ENCODE data around the gene TBR1.

Gene TBR1

DNA sequence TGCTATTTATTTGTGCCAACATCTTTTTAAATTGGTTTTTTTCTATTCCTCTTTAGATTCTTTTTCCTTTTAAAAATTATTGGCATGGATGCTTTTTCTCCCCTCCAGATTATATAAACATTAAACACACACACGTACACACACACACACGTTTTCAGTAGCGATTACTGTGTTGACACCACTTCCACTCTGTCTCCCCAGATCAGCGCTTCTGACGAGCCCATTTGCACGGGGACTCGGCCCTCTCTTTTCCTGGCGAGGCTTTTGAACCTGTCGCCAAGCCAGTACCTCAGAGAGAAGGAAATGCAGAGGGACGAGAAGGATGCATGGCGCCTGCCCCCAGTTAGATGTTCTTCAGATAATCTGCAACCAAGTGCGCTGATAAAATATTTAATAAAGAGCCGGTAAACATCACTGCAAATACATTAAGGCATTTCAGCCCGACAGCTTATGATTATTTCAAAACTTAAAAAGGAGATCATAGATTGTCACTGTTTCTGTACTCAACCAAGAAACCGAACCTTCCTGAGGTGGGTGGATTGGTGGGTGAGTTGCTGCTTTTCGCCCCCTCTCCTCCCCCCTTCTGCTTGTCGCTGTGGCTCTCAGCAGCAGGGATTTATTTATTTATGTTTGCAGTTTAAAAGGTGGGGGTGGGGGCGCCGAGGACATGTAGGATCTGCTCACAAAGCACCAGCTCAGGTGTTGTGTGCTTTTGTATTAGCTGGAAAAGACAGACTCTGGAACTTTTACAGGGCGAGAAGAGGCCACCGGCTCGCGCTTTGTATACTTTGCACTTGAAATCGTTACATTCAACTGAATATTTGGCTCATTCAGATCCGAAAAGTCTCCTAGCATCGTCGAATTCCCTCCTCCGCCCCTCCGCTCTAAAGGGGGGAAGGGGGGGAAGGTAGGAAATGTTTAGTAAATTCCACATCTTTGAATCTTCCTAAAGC lies 787 bp upstream of the TBR1 start:
- H3K9me3 ChIP-seq (ENCODE audit: insufficient read depth, low read depth, low read length): no peaks in the 10 kb centered on the region
- 2% methylated on average over 25 of the region's 29 CpGs for WGBS
- H3K27ac ChIP-seq (ENCODE audit: low read depth, low read length): no peak overlapping the region
- H3K4me1 ChIP-seq (ENCODE audit: insufficient read depth, low read length): peaks cover 33% of the 10 kb centered on the region
- H3K9ac ChIP-seq (ENCODE audit: low read depth, low read length): no peak overlapping the region
- peaks cover 92% of the 10 kb centered on the region for H3K27me3 ChIP-seq (ENCODE audit: insufficient read depth, low read length)
- peak overlapping the region; percentile 55 for H3K4me3 ChIP-seq (ENCODE audit: low read length)
- H3K36me3 ChIP-seq (ENCODE audit: insufficient read depth, low read length): peaks cover 7% of the 10 kb centered on the region; the same call in 1 of the 2 replicates

- H3K4me3 ChIP-seq (ENCODE audit: low read length): 0 out of 2 replicates have a peak overlapping the region, but pooled peaks have one; percentile 11
- H3K4me1 ChIP-seq (ENCODE audit: insufficient read depth, low read length): peaks cover 33% of the 10 kb centered on the region
- no peaks in the 10 kb centered on the region for H3K36me3 ChIP-seq (ENCODE audit: insufficient read depth, low read length)
- WGBS: 3% methylated on average over 41 of the region's 41 CpGs
- peaks cover 100% of the 10 kb centered on the region for H3K27me3 ChIP-seq (ENCODE audit: insufficient read depth, low read length)
- H3K27ac ChIP-seq (ENCODE audit: low read depth, low read length): no peak overlapping the region
- no peak overlapping the region for H3K9ac ChIP-seq (ENCODE audit: low read depth, low read length)
- H3K9me3 ChIP-seq (ENCODE audit: insufficient read depth, low read depth, low read length): no peaks in the 10 kb centered on the region
Measured at GRCh38 chr2:161416708-161417437, 776 bp downstream of the TBR1 start.

GRCh38 chr2:161417438-161418274 lies 1.6 kb downstream of the TBR1 start:
- WGBS: 3% methylated on average over 21 of the region's 21 CpGs

DNA sequence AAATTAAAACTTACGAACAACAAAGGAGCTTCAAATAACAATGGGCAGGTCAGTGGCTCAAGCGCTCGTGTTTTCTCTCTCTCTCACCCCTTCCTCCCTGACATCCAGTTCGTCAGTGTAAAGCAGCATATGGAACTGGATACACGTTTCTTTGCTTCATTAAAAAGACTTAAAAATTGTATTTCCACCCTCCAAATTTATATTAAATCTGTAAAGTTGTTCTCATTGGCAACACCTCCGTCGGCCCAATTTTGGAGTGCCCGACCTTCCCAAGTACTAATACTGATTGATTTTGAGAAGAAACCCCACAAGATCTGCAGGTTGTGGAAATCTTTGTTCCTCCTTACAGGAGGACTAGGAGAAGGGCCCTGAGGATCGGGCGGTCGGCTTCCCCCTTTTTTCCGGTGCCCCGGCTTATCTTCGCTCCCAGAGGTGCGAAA lies 2.2 kb downstream of the TBR1 start:
- H3K4me3 ChIP-seq (ENCODE audit: low read length): peak overlapping the region; percentile 36

More at GRCh38 chr2:161417438-161418274, 1.6 kb downstream of the TBR1 start:
- Histone ChIP-seq H3K4me1 (ENCODE audit: insufficient read depth, low read length) (peaks cover 33% of the 10 kb centered on the region), H3K27ac (ENCODE audit: low read depth, low read length) (no peak overlapping the region), H3K9ac (ENCODE audit: low read depth, low read length) (no peak overlapping the region), H3K27me3 (ENCODE audit: insufficient read depth, low read length) (peaks cover 100% of the 10 kb centered on the region), H3K4me3 (ENCODE audit: low read length) (0 out of 2 replicates have a peak overlapping the region, but pooled peaks have one; percentile 11), H3K36me3 (ENCODE audit: insufficient read depth, low read length) (no peaks in the 10 kb centered on the region), H3K9me3 (ENCODE audit: insufficient read depth, low read depth, low read length) (no peaks in the 10 kb centered on the region)

GRCh38 chr2:161418715-161419637 lies 2.9 kb downstream of the TBR1 start:
- peaks cover 100% of the 10 kb centered on the region for H3K27me3 ChIP-seq (ENCODE audit: insufficient read depth, low read length)
- H3K9me3 ChIP-seq (ENCODE audit: insufficient read depth, low read depth, low read length): no peaks in the 10 kb centered on the region
- peaks cover 28% of the 10 kb centered on the region for H3K4me1 ChIP-seq (ENCODE audit: insufficient read depth, low read length)
- H3K36me3 ChIP-seq (ENCODE audit: insufficient read depth, low read length): no peaks in the 10 kb centered on the region
- under 1% methylated on average over 49 of the region's 49 CpGs for WGBS
- H3K27ac ChIP-seq (ENCODE audit: low read depth, low read length): no peak overlapping the region
- peak overlapping the region; percentile 36 for H3K4me3 ChIP-seq (ENCODE audit: low read length)
- no peak overlapping the region for H3K9ac ChIP-seq (ENCODE audit: low read depth, low read length)

More for the DNA sequence above, 2.2 kb downstream of the TBR1 start:
- H3K27ac ChIP-seq (ENCODE audit: low read depth, low read length): no peak overlapping the region
- peaks cover 100% of the 10 kb centered on the region for H3K27me3 ChIP-seq (ENCODE audit: insufficient read depth, low read length)
- peaks cover 33% of the 10 kb centered on the region for H3K4me1 ChIP-seq (ENCODE audit: insufficient read depth, low read length)
- under 1% methylated on average over 14 of the region's 15 CpGs for WGBS
- H3K36me3 ChIP-seq (ENCODE audit: insufficient read depth, low read length): no peaks in the 10 kb centered on the region
- H3K9ac ChIP-seq (ENCODE audit: low read depth, low read length): no peak overlapping the region
- H3K9me3 ChIP-seq (ENCODE audit: insufficient read depth, low read depth, low read length): no peaks in the 10 kb centered on the region

DNA sequence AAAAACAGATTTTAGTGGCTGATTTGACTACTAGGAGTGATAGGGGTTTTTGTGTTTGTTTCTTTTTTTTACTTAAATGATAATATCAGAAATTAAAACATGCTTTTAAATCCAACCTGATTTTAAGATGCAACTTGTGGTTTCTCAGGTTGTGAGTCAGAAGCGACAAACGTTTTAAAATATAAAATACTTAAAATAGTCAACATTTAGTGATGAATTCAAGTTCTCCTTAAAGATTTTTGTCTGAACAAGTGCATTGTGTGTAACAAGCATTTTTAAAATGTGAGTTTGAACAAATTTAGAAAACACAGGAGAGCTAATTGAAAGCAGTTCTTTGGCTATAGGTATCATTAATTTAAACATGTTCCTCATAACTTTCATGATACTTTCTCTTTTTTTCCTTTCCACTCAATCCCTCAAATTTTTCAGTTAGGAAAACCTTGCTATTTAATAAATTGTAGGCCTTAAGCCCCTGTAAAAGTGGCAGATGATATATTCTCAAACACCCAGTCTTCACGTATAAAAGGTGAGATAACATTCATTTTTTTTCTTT lies 3.6 kb downstream of the TBR1 start:
- no peaks in the 10 kb centered on the region for H3K36me3 ChIP-seq (ENCODE audit: insufficient read depth, low read length)
- H3K4me3 ChIP-seq (ENCODE audit: low read length): no peak overlapping the region
- H3K4me1 ChIP-seq (ENCODE audit: insufficient read depth, low read length): peaks cover 33% of the 10 kb centered on the region
- H3K9me3 ChIP-seq (ENCODE audit: insufficient read depth, low read depth, low read length): no peaks in the 10 kb centered on the region
- 20% methylated on average over 1 of the region's 3 CpGs for WGBS
- H3K9ac ChIP-seq (ENCODE audit: low read depth, low read length): no peak overlapping the region
- no peak overlapping the region for H3K27ac ChIP-seq (ENCODE audit: low read depth, low read length)
- peaks cover 100% of the 10 kb centered on the region for H3K27me3 ChIP-seq (ENCODE audit: insufficient read depth, low read length)

DNA sequence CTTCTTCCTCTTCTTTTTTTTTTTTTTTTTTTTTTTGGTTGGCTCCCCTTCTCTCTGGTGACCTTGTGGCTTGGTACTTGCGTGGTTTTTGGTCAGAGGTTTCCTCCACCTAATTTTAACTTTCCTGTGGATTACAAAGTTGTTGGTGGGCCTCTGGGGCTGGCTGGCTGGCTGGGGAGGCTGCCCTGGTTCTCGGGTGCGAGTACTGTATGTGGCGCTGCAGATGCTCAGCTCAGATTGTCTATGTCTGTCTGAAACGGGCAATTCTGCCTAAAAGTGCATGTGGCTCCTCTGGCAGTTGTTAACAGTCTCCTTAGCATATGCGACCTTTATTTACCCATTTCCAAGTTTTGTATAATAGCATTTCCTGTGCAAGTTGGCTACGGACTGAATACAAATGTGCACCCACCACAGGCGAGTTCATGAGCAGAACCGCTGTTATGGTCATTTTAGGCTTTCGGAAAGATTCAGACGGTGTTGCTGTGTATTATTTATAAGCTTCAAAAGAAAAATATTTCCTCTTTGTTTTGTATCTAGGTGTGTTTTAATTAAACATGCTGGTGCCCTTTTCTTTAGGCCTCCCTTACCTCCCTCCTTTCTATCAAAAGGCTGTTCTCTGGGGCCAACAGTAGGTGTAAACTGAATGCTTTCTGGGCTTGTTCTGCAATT lies 4.4 kb downstream of the TBR1 start:
- Histone ChIP-seq H3K27me3 (ENCODE audit: insufficient read depth, low read length) (peaks cover 100% of the 10 kb centered on the region), H3K36me3 (ENCODE audit: insufficient read depth, low read length) (no peaks in the 10 kb centered on the region), H3K4me1 (ENCODE audit: insufficient read depth, low read length) (peaks cover 28% of the 10 kb centered on the region), H3K4me3 (ENCODE audit: low read length) (no peak overlapping the region), H3K9ac (ENCODE audit: low read depth, low read length) (no peak overlapping the region), H3K27ac (ENCODE audit: low read depth, low read length) (no peak overlapping the region), H3K9me3 (ENCODE audit: insufficient read depth, low read depth, low read length) (no peaks in the 10 kb centered on the region)
- 22% methylated on average over 9 of the region's 11 CpGs for WGBS

DNA sequence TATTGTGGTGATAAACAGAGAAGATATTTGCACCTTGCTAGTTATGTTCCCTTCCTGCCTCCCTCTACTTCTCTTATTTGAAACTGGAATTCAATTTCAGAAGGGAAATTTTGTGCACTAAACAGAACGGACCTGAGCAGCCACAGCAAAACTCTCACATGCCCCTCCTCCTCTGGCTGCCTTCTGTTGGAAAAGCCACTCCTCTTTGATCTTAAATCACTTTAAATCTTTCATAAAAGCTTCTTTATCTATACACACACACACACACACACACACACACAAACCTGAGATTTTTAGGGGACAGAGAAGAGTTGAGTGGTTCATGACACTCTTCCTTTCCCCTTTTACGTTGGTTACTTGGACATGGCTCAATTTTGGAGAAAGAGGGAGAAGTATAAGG lies 5.6 kb downstream of the TBR1 start:
- Histone ChIP-seq H3K27ac (ENCODE audit: low read depth, low read length) (no peak overlapping the region), H3K4me3 (ENCODE audit: low read length) (no peak overlapping the region), H3K9ac (ENCODE audit: low read depth, low read length) (no peak overlapping the region), H3K9me3 (ENCODE audit: insufficient read depth, low read depth, low read length) (no peaks in the 10 kb centered on the region), H3K27me3 (ENCODE audit: insufficient read depth, low read length) (peaks cover 100% of the 10 kb centered on the region), H3K4me1 (ENCODE audit: insufficient read depth, low read length) (peaks cover 16% of the 10 kb centered on the region; the same call in 1 of the 2 replicates), H3K36me3 (ENCODE audit: insufficient read depth, low read length) (no peaks in the 10 kb centered on the region)
- 11% methylated on average over 1 of the region's 2 CpGs for WGBS

GRCh38 chr2:161422816-161423403 lies 6.8 kb downstream of the TBR1 start:
- Histone ChIP-seq H3K9ac (ENCODE audit: low read depth, low read length) (no peak overlapping the region), H3K9me3 (ENCODE audit: insufficient read depth, low read depth, low read length) (no peaks in the 10 kb centered on the region), H3K4me3 (ENCODE audit: low read length) (peak overlapping the region; percentile 53), H3K27me3 (ENCODE audit: insufficient read depth, low read length) (peaks cover 100% of the 10 kb centered on the region), H3K27ac (ENCODE audit: low read depth, low read length) (no peak overlapping the region), H3K36me3 (ENCODE audit: insufficient read depth, low read length) (no peaks in the 10 kb centered on the region), H3K4me1 (ENCODE audit: insufficient read depth, low read length) (peaks cover 10% of the 10 kb centered on the region; the same call in 1 of the 2 replicates)
- WGBS: 4% methylated on average over 10 of the region's 11 CpGs

All from HUES64 (cell line).